K562 (cell line): ENCODE results near the gene GCDH. TPM values are rescaled to one million over a fixed set of nuclear protein-coding genes. Genes with fewer than 3 reads are reported as not detected.
A peak's percentile ranks its signal among the peaks of the same experiment; 100 is the strongest.

ENCODE experiments used
- ARID1B ChIP-seq: fragments of 450-650 bp; IDR thresholded peaks from 2 replicates; pipeline ENCODE4 v1.6.1; 2016; ENCODE audit warnings: antibody characterized with exemption, mild to moderate bottlenecking, inconsistent platforms
- ATF2 ChIP-seq: sonication (generic); formaldehyde crosslinking; IDR thresholded peaks from 2 replicates; pipeline ENCODE4 v1.8.1; 2022; ENCODE audit warnings: missing genetic modification reagents
- ELK1 ChIP-seq: sonication (generic); formaldehyde crosslinking; IDR thresholded peaks from 2 replicates; pipeline ENCODE4 v1.8.1; 2022; ENCODE audit warnings: missing genetic modification reagents
- ERF ChIP-seq: fragments of 450-650 bp; formaldehyde crosslinking; IDR thresholded peaks from 2 replicates; pipeline ENCODE4 v1.4.0; 2020; ENCODE audit warnings: mild to moderate bottlenecking, mixed read lengths
- ETS2 ChIP-seq: IDR thresholded peaks from 2 replicates; pipeline ENCODE4 v1.6.1; 2016; ENCODE audit warnings: borderline replicate concordance, missing genetic modification characterization, mild to moderate bottlenecking, moderate library complexity, missing compliant biosample characterization; ENCODE audit not compliant: poor library complexity, severe bottlenecking
- GTF2E2 ChIP-seq: fragments of 200-800 bp; sonication (Bioruptor generic); IDR thresholded peaks from 2 replicates; pipeline ENCODE4 v1.6.1; 2016; ENCODE audit warnings: missing genetic modification characterization, missing compliant biosample characterization
- HMG20B ChIP-seq: fragments of 250-450 bp; sonication (Bioruptor Pico); IDR thresholded peaks from 2 replicates; pipeline ENCODE4 v1.5.0; 2021; ENCODE audit warnings: mild to moderate bottlenecking
- NCOR1 ChIP-seq: fragments of 450-650 bp; IDR thresholded peaks from 2 replicates; pipeline ENCODE4 v1.6.1; 2016; ENCODE audit warnings: mild to moderate bottlenecking, moderate library complexity
- NFE2 ChIP-seq: IDR thresholded peaks from 2 replicates; pipeline ENCODE4 v1.6.1; 2014; ENCODE audit warnings: antibody characterized with exemption, low read depth
- NR2F6 ChIP-seq: fragments of 450-650 bp; formaldehyde crosslinking; IDR thresholded peaks from 2 replicates; pipeline ENCODE4 v1.4.0; 2020; ENCODE audit warnings: mild to moderate bottlenecking
- PTTG1 ChIP-seq: fragments of 450-650 bp; IDR thresholded peaks from 2 replicates; pipeline ENCODE4 v1.6.1; 2016; ENCODE audit warnings: low read depth, mild to moderate bottlenecking, missing genetic modification characterization, missing compliant biosample characterization
- SMAD3 ChIP-seq: fragments of 450-650 bp; formaldehyde crosslinking; conservative IDR thresholded peaks from 2 replicates; pipeline ENCODE4 v1.4.0; 2020; ENCODE audit warnings: mild to moderate bottlenecking
- TCF7 ChIP-seq: sonication (generic); IDR thresholded peaks from 2 replicates; pipeline ENCODE4 v1.6.1; 2016; ENCODE audit warnings: antibody characterized with exemption, borderline replicate concordance
- TRIM28 ChIP-seq: fragments of 450-650 bp; IDR thresholded peaks from 2 replicates; pipeline ENCODE4 v1.6.1; 2017
- USF2 ChIP-seq: sonication (generic); formaldehyde crosslinking; IDR thresholded peaks from 2 replicates; pipeline ENCODE4 v1.5.0; 2020; ENCODE audit warnings: missing genetic modification reagents
- ZBTB7A ChIP-seq: IDR thresholded peaks from 2 replicates; pipeline ENCODE4 v1.6.1; 2011; ENCODE audit warnings: low read depth, mild to moderate bottlenecking, low read length, moderate library complexity, borderline replicate concordance; ENCODE audit not compliant: control insufficient read depth
- ZNF3 ChIP-seq: fragments of 250-450 bp; sonication (Bioruptor Pico); IDR thresholded peaks from 2 replicates; pipeline ENCODE4 v1.5.0; 2021; ENCODE audit warnings: mild to moderate bottlenecking, moderate library complexity
- ZNF449 ChIP-seq: fragments of 250-450 bp; sonication (Bioruptor Pico); IDR thresholded peaks from 2 replicates; pipeline ENCODE4 v1.8.0; 2022; ENCODE audit warnings: moderate library complexity, mild to moderate bottlenecking, inconsistent platforms
- ZNF695 ChIP-seq: fragments of 450-650 bp; formaldehyde crosslinking; IDR thresholded peaks from 2 replicates; pipeline ENCODE4 v1.4.0; 2020; ENCODE audit warnings: mild to moderate bottlenecking, moderate library complexity
- polyA plus RNA-seq, 8 experiments: library from polyadenylated mRNA; depleted of rRNA in 4 of 8; stranded (reverse) in 5 of 8; unstranded in 3 of 8; fragments of >200 nt; fragmentation: Nextera tagmentation in 2 of 8; fragmentation: Illumina TruSeq in 1 of 8; extraction: Ambion mirVana in 2 of 8; extraction: Trizol in 1 of 8; gene quantifications; 2 replicates each; pipeline versions ENCODE4 v1.2.1 to v1.2.3, GENCODE V29; 2011 to 2014; ENCODE audit warnings: inconsistent platforms in 1 of 8, missing spikeins in 1 of 8
- total RNA-seq, 7 experiments: library from RNA; depleted of rRNA in 6 of 7; stranded (reverse); fragments of >200 nt in 6 of 7; fragmentation: Illumina TruSeq in 2 of 7; extraction: Trizol in 2 of 7; gene quantifications; 2 replicates each; pipeline versions ENCODE4 v1.2.1 to v1.2.3, GENCODE V29; 2011 to 2021; ENCODE audit warnings: low replicate concordance in 1 of 7
- TF ChIP-seq, protein P1 (sequence below): fragments of 450-650 bp; IDR thresholded peaks from 2 replicates; pipeline ENCODE4 v1.6.1; 2018; ENCODE audit warnings: mild to moderate bottlenecking, low read depth; ENCODE audit not compliant: partially characterized antibody
- TF ChIP-seq, protein P2 (sequence below), 2 experiments: fragments of 250-450 bp in 1 of 2; fragments of 450-650 bp in 1 of 2; sonication (Bioruptor Pico) in 1 of 2; IDR thresholded peaks; 2 replicates each; pipeline versions ENCODE4 v1.6.1 to v1.8.0; 2016 to 2021; ENCODE audit warnings: mild to moderate bottlenecking in 2 of 2, moderate library complexity in 2 of 2, missing compliant biosample characterization in 1 of 2, missing genetic modification characterization in 1 of 2

GCDH gene
- total and polyA plus RNA-seq, 9 of the 15 experiments (the other 6 are each of a cell fraction or from before 2014, with no cell fraction given) = 2.9 to 50.8 (median 19.1) TPM

DNA sequence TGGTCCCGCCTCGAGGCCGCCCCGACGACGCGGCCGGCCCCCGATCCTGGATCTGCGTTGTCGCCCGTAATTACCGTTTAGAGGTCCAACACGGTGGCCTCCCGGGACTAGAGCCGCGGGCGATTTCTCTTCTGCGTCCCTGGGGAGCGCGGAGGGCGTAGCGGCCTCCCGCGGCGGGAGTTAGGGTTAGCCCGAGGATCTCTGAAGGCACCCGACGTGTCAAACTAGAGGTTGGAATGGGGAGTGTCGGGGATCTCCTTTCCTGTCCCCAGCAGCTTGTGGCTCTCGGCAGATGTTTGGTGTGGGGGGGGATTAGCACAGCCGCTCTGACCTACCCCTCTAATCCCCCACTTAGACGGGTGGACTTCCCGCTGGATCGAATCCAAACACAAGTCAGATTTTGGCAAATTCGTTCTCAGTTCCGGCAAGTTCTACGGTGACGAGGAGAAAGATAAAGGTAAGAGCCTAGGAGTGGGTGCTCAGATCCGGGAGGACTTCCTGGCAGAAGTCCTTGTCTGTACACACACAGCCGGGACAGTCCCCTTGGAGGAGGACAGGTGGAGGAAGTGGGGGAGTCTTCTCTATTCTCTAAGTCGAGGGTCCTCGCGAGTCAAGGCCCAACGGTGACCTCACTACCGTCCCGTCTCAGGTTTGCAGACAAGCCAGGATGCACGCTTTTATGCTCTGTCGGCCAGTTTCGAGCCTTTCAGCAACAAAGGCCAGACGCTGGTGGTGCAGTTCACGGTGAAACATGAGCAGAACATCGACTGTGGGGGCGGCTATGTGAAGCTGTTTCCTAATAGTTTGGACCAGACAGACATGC is 48.0 kb downstream of the GCDH start (continued):
- TF ChIP-seq ATF2 (CRISPR knock-in tag) (no peak), ZNF695 (CRISPR knock-in tag) (no peak), TCF7 (no peak), ARID1B (no peak), HMG20B (CRISPR knock-in tag) (no peak), NFE2 (no peak), PTTG1 (tag) (no peak), SMAD3 (CRISPR knock-in tag) (no peak), ETS2 (tag) (no peak), ZNF3 (CRISPR knock-in tag) (no peak), NR2F6 (CRISPR knock-in tag) (no peak), ZNF449 (no peak), NCOR1 (no peak), ZBTB7A (no peak), ERF (CRISPR knock-in tag) (0 out of 2 replicates have a peak, but pooled peaks have one; percentile 11), TRIM28 (no peak), USF2 (CRISPR knock-in tag) (no peak), ELK1 (CRISPR knock-in tag) (no peak), GTF2E2 (tag) (peak; percentile 64; the same call in 1 of the 2 replicates)
- TF ChIP-seq, protein P1, sequence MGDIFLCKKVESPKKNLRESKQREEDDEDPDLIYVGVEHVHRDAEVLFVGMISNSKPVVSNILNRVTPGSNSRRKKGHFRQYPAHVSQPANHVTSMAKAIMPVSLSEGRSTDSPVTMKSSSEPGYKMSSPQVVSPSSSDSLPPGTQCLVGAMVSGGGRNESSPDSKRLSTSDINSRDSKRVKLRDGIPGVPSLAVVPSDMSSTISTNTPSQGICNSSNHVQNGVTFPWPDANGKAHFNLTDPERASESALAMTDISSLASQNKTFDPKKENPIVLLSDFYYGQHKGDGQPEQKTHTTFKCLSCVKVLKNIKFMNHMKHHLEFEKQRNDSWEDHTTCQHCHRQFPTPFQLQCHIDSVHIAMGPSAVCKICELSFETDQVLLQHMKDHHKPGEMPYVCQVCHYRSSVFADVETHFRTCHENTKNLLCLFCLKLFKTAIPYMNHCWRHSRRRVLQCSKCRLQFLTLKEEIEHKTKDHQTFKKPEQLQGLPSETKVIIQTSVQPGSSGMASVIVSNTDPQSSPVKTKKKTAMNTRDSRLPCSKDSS = no peak
- TF ChIP-seq, protein P2, sequence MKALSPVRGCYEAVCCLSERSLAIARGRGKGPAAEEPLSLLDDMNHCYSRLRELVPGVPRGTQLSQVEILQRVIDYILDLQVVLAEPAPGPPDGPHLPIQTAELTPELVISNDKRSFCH (CRISPR knock-in tag; IDR thresholded peaks at IDR 0.05) = no peak
- TF ChIP-seq, protein P2 (tag; IDR thresholded peaks at IDR 0.05) = peak; percentile 66; the same call in 1 of the 2 replicates
